Panc1 (cell line): ENCODE data around the gene LTBP2. TPM values are rescaled to one million over a fixed set of nuclear protein-coding genes. Genes with fewer than 3 reads are reported as not detected.
A peak's percentile ranks its signal among the peaks of the same experiment; 100 is the strongest.

Experiments
- ATAC-seq: fragments of 200-7000 bp; cut with Tn5 transposase; 2 replicates; pipeline ENCODE4 v1.9.1; 2020; ENCODE audit warnings: mild to moderate bottlenecking, moderate library complexity
- BruUV-seq: library from RNA; stranded (reverse); fragments of 400-500 nt; replicated peaks from 2 replicates; lab custom pipeline; 2021; lab: Mats Ljungman, UMichigan
- CTCF ChIA-PET: fragments of 300-600 bp; sonication (Branson Sonifier 250); formaldehyde crosslinking; loops from one replicate; lab custom pipeline; 2022; ENCODE audit warnings: antibody characterized with exemption; lab: Charles Lee
- POLR2A ChIA-PET: fragments of 300-600 bp; sonication (Branson Sonifier 250); formaldehyde crosslinking; loops from one replicate; lab custom pipeline; 2022; ENCODE audit warnings: antibody characterized with exemption; lab: Charles Lee
- DNase-seq: peaks from one replicate; pipeline ENCODE4 v3.0.0-alpha.2; 2010; ENCODE audit warnings: low read depth, low spot score
- H3K27ac ChIP-seq: 2 replicates; pipeline ENCODE4 v1.5.1; 2011; ENCODE audit warnings: mild to moderate bottlenecking, low read length, inconsistent platforms
- H3K27me3 ChIP-seq: fragments of 200-500 bp; sonication (Bioruptor generic); 2 replicates; pipeline ENCODE4 v1.6.0; 2014; ENCODE audit warnings: low read length, inconsistent platforms; ENCODE audit not compliant: control insufficient read depth, insufficient read depth
- H3K36me3 ChIP-seq: fragments of 200-500 bp; sonication (Bioruptor generic); 2 replicates; pipeline ENCODE4 v1.5.1; 2014; ENCODE audit warnings: inconsistent platforms, mild to moderate bottlenecking, low read length, moderate library complexity; ENCODE audit not compliant: control insufficient read depth, insufficient read depth
- H3K4me1 ChIP-seq: 2 replicates; pipeline ENCODE4 v1.5.1; 2011; ENCODE audit warnings: inconsistent platforms, mild to moderate bottlenecking, low read length, moderate library complexity; ENCODE audit not compliant: control insufficient read depth, insufficient read depth
- H3K4me3 ChIP-seq, 2 experiments: 2 replicates each; pipeline ENCODE4 v1.5.1; 2011 to 2012; ENCODE audit warnings: low read depth in 2 of 2, low read length in 2 of 2, mild to moderate bottlenecking in 2 of 2, inconsistent platforms in 1 of 2, moderate library complexity in 1 of 2
- H3K9me3 ChIP-seq: fragments of 200-500 bp; sonication (Bioruptor generic); 2 replicates; pipeline ENCODE4 v1.5.1; 2014; ENCODE audit warnings: low read depth, mild to moderate bottlenecking, inconsistent platforms, low read length, moderate library complexity; ENCODE audit not compliant: control insufficient read depth, insufficient read depth
- CTCF ChIP-seq: fragments of 450-650 bp; IDR thresholded peaks from 2 replicates; pipeline ENCODE4 v1.5.1; 2017; ENCODE audit warnings: mild to moderate bottlenecking
- POLR2AphosphoS5 ChIP-seq: IDR thresholded peaks from 2 replicates; pipeline ENCODE4 v1.6.1; 2012; ENCODE audit warnings: mild to moderate bottlenecking, low read depth, low read length, moderate library complexity
- REST ChIP-seq, 2 experiments: IDR thresholded peaks; 2 replicates each; pipeline ENCODE4 v1.6.1; 2011 to 2012; ENCODE audit warnings: low read depth in 2 of 2, control low read depth in 1 of 2, low read length in 1 of 2, mild to moderate bottlenecking in 1 of 2, moderate library complexity in 1 of 2; ENCODE audit not compliant: insufficient read depth in 1 of 2
- SIN3A ChIP-seq: IDR thresholded peaks from 2 replicates; pipeline ENCODE4 v1.6.1; 2012; ENCODE audit warnings: low read depth, mild to moderate bottlenecking, low read length, moderate library complexity, borderline replicate concordance; ENCODE audit not compliant: insufficient read depth
- TCF7L2 ChIP-seq: IDR thresholded peaks from 2 replicates; pipeline ENCODE4 v1.6.1; 2011; ENCODE audit warnings: mild to moderate bottlenecking, low read depth, low read length, inconsistent platforms
- in situ Hi-C: cut with HindIII; loops from 2 replicates; pipeline ENCODE4 v1.10.0; 2016; ENCODE audit warnings: low sequenced_read_pairs, low pct_unique_long_range_greater_than_20kb
- intact Hi-C: fragments of 100-400 bp; cut with micrococcal nuclease; formaldehyde crosslinking; loops from one replicate; pipeline ENCODE4 v1.10.0; 2022; ENCODE audit not compliant: unreplicated experiment
- total RNA-seq: library from RNA; stranded (reverse); gene quantifications from one replicate; pipeline ENCODE4 v1.2.1, GENCODE V29; 2021; ENCODE audit not compliant: unreplicated experiment

LTBP2 gene
- total RNA-seq, 1 experiment from 2014 or later: 69.8 TPM

GRCh38 chr14:74566174-74567141 is 45.6 kb downstream of the LTBP2 start:
- Histone ChIP-seq H3K4me3 (no peak overlapping the region), H3K9me3 (no peaks in the 10 kb centered on the region), H3K27me3 (no peaks in the 10 kb centered on the region), H3K36me3 (no peaks in the 10 kb centered on the region), H3K4me1 (peaks cover 8% of the 10 kb centered on the region), H3K27ac (no peak overlapping the region)
- ChIA-PET POLR2A (no interaction called here), CTCF (no interaction called here)
- intact Hi-C loops (no loop called here), in situ Hi-C loops (no loop called here)
- ATAC-seq (peak; percentile 36; the same call in 1 of the 2 replicates), DNase-seq (no peak)
- BruUV-seq: no TSS peak
- no peak for TF ChIP-seq POLR2AphosphoS5
- no peak for TF ChIP-seq REST (IDR thresholded peaks at IDR 0.05; ENCODE audit: insufficient read depth in 1 of 2, low read depth in 2 of 2, low read length in 1 of 2)
- TF ChIP-seq TCF7L2: no peak
- TF ChIP-seq SIN3A: no peak
- TF ChIP-seq CTCF: no peak

- no peak overlapping the region for H3K4me3 ChIP-seq
Observed at GRCh38 chr14:74563586-74564159, 48.4 kb downstream of the LTBP2 start.

More at GRCh38 chr14:74563586-74564159, 48.4 kb downstream of the LTBP2 start:
- no peaks in the 10 kb centered on the region for H3K27me3 ChIP-seq
- intact Hi-C loops: no loop called here
- H3K4me1 ChIP-seq: no peaks in the 10 kb centered on the region
- DNase-seq: no peak
- CTCF ChIA-PET: interaction anchor here (0.6 kb wide), 1 partner anchor 879 kb away, joined by 3 read pairs; no protein-coding TSS in a partner anchor
- in situ Hi-C loops: no loop called here
- no TSS peak for BruUV-seq
- TF ChIP-seq CTCF (no peak), REST (IDR thresholded peaks at IDR 0.05; ENCODE audit: insufficient read depth in 1 of 2, low read depth in 2 of 2, low read length in 1 of 2) (no peak), TCF7L2 (no peak), SIN3A (no peak), POLR2AphosphoS5 (no peak)
- ATAC-seq: no peak
- POLR2A ChIA-PET: no interaction called here
- H3K9me3 ChIP-seq: no peaks in the 10 kb centered on the region
- H3K36me3 ChIP-seq: no peaks in the 10 kb centered on the region
- H3K27ac ChIP-seq: no peak overlapping the region
